Measurements from ENCODE around the gene MTFR1L.

Gene MTFR1L

DNA sequence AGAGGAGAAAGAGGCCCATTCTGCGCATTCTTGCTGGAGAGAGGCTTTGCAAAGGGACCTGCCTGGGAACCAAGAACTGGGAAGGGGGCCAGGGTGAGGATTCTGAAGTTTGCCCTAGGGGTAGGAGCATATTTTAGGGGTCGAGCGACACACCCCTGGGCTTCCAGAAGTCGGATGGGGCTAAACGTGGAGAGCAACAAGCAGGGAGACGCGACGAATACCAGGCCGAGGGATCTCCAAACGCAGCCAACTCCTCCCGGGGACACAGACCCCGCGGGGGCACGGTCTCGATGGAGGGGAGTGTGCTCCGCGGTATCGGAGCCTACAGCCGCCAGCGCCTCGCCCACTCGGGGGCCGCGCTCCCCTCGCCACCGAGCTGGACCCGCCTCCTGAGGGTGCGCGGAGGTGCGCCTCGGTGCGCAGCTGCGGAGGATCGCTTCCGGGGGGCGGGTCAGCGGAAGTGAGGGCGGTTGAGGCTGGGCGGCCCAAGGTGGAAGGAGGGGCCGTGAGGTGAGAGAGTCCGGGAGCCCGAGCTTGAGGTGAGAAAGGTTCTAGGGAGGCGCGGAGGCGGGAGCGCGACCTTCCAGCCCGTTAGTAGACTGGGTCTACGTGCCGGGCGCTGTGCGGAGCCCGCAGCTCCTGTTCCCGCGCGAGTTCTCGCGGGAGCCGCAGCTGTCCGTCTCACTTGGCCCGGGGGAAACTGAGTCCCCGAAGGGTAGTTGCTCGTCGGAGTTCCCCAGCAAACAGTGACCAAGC is at the start of gene MTFR1L:
Gene MTFR1L (plus strand): TSS at position 464 of the 756 bp plus-strand sequence. CDS start 3,151 bp downstream, outside the sequence.
- DNase-seq (ENCODE audit: low read depth, low spot score), result peak; percentile 92

DNA sequence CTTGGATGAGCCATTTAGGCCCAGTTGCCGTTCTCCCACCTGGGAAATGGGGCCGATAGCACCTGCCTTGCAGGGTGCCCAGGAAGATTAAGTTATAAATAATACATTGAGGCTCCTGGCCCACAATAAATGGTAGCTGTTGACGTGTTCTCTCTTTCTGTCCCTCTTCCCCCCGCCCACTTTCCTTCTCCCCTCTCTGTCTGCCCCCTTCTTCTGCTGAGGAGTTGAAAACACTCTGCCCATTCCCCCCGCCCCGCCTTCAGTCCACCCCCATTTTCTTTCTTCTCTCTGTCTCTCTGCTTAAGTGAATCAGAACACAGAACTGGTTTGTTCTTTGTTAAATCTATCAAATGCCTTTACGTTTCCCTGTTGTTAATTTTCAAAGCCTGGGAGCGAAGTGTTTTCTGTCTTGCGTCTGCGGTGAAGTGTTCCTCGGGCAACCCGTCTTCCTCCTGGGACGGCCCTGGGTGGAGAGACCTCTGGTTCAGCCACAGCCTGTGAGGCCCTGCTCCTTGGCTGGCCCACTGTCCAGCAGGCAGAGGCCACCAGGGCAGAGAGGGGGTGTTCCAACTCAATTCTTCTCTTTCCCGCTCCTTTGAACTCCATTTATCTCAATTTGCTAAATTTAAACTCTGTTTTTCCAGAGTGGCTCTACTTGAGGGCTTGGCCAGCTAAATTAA is 49.1 kb upstream of the MTFR1L start:
- no peak for DNase-seq (ENCODE audit: low read depth, low spot score)

DNA sequence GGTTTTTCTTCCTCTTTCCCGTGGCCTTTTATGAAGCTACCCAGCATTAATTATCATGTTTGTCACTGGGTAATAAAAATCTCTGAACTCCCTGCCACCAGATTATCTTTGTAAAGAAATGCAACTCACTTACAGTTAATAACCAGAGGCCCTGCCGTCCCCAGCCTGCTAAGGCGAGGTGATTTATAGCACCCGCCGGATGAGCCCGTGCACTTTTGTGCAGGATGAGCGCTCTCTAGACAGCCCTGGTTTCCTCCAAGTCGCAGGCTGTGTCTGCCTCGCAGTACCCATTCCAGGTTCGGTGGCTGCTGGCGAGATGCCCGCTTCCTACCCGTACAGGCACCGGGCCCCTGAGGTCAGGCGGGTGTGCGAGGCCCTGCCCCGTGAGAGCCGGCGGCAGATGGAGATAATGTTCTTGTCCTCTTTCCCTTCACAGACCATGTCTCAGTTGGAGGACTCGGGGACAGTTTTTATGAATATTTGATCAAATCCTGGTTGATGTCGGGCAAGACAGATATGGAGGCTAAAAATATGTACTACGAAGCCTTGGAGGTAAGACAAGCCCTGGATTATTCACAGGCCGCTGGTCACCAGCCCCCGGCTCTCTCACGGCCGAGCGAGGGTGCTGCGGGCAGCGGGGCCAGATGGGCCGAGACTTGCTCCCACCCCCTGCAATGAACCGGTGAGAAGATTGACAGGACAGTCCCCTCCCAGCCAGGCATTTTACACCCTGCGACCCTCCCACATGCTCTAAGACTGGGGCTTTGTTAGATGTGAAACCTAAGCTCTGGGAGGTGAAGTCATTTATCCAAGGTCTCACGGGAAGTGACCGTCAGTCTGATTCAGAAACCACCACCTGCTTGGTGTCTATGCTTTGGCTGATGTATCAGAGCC is 48.3 kb upstream of the MTFR1L start:
- peak; percentile 62 for DNase-seq (ENCODE audit: low read depth, low spot score)

DNA sequence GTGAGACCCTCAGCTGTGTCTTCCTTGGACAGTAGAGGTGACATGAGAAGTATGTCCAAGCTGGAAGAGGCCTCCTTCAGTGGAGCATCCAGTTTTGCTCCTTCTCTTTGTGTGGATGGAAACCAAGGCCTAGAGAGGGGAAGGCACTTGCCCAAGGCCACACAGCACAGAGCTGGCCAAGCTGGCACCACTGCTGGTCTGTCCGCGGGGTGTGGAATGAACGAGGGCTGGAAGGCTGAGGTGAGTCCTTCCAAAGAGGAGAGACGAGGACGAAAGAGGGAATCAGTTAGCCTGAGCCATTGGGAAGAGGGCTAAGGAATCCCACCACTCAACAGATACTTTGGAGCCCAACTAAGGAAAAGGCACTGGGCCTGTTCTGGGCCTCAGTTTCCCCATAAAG is 47.6 kb upstream of the MTFR1L start:
- no peak for DNase-seq (ENCODE audit: low read depth, low spot score)

DNA sequence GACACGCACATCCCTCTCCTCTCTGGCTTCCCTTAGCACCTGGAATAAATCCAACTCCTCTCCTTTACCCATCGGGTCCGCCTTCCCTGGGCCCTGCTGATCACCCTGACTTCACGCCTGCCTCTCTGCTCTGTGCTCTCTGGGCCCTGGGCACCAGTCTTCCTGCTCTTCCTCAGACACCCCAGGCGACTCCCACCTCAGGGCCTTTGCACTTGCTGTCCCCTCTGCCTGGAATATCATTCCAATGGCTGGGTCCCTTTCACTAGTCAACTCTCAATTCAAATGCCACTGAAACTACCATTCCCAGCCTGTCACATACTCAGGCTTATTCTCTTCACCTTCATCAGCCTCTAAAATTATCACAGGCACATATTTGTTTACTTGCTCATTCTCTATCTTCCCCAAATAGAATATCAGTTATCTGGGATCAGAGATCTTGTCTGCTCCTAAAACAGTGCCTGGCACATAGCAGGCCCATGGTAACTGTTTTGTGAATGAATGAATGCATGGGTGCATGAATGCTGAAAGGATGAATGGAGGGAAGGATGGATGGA is 47.0 kb upstream of the MTFR1L start:
- DNase-seq (ENCODE audit: low read depth, low spot score), result no peak

DNA sequence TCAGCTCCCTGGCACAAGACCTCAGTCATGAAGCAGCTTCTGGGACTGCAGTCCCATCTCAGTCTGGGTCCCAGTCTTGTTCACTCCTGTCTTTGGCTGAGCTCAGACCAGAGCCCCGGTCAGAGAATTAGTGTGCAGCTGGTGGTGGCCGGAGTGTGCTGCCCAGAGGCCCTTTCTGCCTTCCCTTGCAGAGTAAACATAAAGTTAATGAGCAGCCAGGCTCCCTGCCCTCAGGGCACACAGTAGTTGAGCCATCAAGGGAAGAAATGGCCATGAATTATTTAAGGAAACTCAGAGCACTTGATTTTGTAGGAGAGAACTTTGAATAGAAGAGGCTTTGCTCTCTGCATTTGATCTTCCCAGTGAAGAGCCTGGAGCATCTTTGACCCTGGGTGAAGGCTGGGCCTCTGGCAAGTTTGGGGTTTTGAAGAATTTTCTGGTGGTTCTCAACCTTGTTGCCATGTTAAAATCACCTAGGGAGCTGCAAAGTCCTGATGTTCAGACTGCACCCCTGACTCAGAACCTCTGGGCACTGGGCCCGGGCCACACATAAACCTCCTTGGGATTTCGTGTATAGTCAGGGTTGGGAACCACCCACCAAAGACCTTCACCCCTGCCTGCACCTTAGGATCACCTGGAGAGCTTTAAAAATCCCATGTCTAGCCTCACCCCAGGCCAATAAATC is 46.2 kb upstream of the MTFR1L start:
- DNase-seq (ENCODE audit: low read depth, low spot score), result no peak

DNA sequence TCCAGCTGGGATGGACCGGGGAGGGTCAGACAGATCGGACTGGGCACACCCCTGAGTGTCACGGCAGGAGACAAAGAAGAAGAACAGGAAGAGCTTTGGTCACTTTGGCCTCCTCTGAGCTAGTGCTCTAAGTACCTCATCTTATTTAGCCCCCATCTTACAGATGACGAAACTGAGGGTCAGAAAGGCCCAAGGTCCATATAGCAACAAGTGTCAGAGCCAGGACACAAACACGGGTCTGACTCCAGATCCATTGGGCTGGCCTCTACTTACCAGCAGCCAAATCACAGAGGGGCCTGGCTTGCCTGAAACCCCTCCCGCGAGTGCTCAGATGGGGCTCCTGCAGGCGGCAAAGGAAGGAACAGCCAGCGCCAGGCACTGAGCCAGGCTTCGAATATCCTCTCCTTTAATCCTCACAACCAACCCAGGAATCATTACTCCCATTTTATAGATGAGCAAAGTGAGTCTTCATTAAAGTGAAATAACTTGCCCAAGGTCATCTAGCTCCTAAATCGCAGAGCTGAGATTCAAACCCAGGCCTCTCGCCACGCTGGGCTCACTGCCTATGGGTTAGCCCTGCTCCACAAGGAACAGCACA is 45.4 kb upstream of the MTFR1L start:
- no peak for DNase-seq (ENCODE audit: low read depth, low spot score)

DNA sequence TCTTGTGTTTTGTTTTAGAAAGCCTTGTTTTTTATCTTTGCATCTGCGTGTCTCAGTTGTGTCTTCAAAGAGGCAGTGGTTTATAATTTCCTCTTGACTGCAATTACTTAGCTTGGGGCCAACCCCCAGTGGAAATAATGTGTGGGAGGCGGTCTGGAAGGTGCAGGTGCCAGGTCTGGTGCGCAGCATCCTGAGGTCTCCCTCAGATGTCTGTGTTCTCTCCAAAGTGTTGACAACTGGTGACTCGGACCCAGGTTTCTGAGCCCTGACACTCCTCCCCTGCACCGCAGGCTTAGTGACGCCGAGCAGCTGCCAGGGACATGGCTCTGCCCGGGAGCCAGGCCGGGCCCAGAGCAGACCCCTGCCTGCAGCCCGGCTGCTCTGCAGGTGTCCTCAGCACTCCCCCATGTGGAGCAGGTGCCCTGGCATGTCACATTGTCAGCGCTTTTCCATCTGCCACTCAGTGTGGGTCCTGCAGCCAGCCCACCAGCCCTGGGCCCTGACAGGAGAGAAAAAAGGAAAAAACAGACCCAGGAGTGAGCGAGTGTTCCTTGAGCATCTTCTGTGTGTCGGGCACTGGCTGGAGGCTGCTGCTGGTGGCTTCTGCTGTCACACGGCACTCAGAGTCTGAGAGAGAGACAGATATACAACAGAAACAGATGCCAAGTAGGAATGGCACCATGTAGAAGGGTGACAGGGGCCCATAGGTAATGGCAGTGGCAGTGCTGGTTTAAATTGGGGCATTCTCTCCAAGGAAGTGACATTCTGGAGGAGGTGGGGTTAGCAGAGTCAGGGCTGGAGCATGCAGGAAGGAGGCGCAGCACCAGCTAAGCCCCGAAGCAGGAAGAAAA is 44.6 kb upstream of the MTFR1L start:
- no peak for DNase-seq (ENCODE audit: low read depth, low spot score)

DNA sequence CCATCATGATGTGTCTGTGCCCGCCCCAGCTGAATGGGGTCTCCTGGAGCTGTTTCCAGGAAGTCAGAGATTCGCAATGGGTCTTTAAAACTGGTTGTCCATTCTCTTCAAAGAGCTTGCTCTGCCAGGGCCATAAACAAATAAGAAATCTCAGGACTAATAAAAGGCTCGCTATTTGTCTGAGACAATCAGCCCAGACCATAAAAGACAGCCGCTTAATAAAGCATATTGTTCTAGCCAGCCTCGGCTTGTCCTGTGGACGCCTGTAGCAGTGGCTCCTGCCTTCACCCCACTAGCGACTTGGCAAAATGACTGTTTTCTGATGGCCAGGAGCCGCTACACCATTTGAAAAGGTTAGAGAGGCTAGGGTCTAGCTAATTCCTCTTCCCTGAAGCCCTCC is 40.4 kb upstream of the MTFR1L start:
- DNase-seq (ENCODE audit: low read depth, low spot score), result no peak

DNA sequence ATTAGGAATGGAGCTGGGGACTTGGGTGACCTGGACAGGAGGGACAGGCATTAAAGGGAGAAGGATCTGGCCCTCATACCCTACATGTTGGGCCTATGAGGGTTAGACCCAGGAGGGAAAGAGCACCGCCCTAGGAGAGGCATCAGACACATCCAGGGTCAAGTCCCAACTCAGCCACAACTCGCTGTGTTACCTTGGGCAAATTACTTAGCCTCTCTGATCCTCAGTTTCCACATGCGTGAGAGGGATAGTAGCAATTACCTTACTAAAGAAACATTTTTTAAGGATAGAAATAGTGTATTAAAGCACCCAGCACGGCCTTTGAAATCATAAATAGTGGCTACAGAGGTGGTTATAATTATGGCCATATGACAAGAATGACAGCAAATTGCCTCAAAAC is 39.9 kb upstream of the MTFR1L start:
- DNase-seq (ENCODE audit: low read depth, low spot score), result no peak

DNA sequence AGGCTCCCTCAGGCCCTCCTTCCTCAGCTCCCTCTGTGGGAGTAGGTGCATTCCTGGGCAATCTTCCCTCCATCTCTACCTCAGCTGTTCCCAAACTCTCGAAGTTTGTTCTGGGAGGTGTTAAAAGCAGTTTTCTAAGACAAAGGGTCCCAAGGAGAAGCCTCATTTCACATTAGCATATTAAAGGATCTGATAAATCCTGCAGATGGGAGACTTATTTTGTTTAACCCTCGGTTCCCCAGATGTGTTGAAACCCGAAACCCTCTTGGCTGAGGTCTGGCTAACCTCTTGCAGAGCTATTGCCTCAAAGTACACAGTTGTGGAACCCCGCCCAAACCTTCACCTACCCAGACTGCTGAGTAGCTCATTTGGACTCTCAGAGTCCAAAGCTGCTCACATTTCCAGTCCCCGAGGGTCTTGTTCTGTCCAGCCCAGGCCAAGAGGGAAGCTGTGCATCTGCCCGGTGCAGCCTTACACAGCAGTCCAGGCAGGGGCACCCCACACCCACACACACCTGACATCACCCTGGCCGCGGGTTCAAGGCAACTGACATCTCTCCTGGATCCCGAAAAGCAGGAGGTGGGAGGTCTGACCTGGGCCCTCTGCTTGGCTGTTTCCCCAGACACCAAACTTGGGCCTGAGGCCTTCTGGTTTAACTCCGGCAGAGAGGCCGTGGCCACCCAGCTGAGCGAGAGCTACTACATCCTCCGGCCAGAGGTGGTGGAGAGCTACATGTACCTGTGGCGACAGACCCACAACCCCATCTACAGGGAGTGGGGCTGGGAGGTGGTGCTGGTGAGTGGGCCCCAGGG is 39.2 kb upstream of the MTFR1L start:
- no peak for DNase-seq (ENCODE audit: low read depth, low spot score)

DNA sequence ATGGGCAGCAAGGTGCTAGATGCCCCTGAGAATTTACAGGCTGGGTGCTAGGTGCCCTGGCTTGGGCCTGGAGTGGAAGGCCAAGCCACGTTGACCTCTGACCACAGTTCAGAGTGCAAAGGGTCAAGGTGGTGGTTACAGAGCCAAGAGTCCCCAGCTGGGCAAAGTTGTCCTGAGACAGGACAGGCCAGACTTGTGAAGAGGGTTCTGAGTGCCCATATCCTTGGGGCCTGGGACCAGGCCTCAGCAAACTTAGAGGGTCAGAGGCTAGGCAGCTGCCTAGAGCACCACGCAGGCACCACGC is 38.7 kb upstream of the MTFR1L start:
- DNase-seq (ENCODE audit: low read depth, low spot score), result no peak

DNA sequence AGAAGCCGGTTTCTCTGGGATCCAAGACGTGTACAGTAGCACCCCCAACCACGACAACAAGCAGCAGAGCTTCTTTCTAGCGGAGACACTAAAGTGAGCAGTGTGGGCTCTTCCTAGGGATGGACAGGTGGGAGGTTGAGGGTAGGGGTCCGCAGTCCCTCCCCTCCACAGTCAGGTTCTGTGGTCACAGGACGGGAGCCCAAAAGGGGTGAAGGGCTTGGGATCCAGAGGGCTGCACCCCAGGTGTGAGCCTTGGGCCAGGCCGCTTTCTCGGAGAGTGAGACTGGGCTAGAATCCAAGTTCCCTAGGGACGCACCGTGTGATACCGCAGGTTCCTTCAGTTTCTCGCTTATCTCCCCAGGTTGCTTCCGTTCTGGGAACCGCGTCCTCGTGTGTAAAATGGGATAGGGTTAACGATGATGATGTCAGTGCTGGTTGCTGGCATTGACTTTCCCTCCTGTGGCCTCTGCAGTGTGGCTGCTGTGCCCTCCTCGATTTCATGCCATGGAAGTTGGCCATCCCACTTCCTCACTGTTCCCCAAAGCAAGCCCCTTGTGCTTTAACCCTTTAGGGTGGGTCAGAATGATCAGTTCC is 37.0 kb upstream of the MTFR1L start:
- no peak for DNase-seq (ENCODE audit: low read depth, low spot score)

DNA sequence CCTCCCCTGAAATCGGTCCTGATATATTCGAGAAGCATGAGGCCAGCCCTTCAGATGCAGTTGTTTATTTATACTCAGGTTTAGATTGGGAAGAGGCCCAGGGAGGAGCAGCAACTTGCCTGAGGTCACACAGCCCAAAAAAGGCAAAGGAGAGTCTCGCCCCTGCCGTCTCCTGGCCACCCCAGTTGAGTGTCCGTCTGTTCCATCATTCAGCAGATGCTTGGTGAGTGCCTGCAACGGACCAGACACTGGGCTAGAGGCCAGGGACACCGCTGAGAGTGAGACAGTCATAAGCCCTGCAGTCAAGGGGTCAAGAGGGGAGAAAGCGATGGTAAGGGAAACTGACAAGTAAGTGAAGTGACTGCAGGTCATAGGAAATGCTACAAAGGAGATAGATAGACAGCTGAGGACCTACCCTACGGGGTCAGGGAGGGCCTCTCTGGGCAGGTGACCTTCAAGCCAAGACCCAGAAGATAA is 35.1 kb upstream of the MTFR1L start:
- no peak for DNase-seq (ENCODE audit: low read depth, low spot score)

DNA sequence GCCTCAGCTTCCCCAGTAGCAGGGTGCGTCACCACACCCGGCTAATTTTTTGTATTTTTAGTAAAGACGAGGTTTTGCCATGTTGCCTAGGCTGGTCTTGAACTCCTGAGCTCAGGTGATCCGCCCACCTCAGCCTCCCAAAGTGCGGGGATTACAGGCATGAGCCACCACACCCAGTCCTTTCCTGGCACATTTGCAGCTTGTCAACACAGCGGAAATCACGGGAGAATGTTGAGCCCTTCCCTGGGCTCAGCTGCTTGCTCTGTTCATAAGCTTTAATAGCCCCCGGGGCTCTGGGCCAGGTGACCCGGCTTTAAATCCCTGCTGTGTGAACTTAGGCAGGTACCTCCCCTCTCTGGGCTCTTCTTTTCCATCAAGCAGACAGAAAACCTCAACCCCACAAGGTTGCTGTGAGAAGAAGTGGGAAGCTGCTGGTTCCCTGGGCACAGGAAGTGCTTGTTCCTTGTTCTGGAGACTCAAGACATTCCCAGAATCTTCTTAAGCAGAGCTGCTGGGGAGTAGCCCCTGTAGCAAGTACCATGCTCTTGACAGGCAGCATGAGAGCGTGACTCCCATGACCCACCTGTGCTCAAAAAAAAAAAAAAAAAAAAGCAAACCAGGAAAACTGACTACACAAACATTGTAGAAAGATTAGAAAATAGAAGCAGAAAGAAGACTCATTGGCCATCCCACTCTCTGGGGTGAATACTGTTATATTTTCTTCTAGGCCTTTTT is 34.3 kb upstream of the MTFR1L start:
- DNase-seq (ENCODE audit: low read depth, low spot score), result no peak

DNA sequence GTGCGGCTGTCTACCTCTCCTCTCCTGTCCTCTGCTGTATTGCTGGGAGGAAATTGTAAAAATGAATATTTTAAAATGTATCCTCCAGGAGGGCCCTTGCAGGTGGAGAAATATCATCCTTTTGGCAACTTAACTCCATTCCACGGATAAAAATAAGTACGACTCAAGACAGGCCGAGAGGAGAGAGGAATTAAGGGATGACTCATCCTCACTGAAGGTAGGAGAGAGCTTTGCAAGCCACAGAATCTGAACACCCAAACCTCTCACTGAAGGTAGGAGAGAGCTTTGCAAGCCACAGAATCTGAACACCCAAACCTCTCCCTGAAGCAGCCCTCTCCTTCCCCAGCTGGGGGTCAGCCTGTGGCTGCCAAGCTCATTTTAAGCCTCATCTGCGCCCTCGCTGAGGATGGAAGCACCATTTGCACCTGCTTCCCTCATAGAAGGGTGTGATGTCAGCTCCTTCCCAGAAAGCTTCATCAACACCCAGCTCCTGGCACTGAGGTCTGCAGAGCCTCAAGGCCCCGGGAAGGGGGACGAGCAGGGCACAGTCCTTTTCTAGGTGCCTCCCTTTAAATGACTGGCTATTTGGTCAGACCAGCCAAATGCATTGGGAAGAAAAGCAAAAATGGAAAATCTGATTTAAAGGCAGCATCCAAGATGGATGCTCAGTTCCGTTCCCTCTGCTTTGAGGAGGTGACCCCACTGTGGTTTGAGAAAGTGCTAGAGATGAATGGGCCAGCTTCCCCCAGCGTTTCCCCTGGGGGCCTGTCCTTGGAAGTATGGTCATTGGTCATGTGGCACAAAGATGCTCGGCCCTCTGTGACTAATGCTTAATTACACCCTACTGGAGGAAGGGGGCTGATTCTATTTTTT is 32.6 kb upstream of the MTFR1L start:
- DNase-seq (ENCODE audit: low read depth, low spot score), result no peak

DNA sequence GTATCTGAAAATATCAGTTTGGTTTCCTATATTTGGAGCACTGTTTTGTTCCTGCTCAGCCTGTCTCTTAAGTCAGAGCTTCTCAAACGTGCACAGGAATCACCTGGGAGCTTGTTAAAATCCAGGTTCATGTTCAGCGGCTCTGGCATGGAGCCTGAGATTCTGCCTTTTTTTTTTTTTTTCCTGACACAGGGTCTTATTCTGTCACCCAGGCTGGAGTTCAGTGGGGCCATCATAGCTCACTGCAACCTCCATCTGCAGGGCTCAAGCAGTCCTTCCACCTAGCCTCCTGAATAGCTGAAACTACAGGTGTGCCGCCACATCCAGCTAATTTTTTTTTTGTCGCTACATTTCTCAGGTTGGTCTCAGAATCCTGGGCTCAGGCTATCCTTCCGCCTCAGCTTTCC is 32.0 kb upstream of the MTFR1L start:
- no peak for DNase-seq (ENCODE audit: low read depth, low spot score)
